HCT116 (cell line): Measurements from ENCODE around the gene CTRB2. TPM values are rescaled to one million over a fixed set of nuclear protein-coding genes. Genes with fewer than 3 reads are reported as not detected.
A peak's percentile ranks its signal among the peaks of the same experiment; 100 is the strongest.

Experiments used
- ATAC-seq: fragments of 200-7000 bp; cut with Tn5 transposase; 2 replicates; pipeline ENCODE4 v1.9.1; 2020; ENCODE audit warnings: mild to moderate bottlenecking, moderate library complexity
- BruUV-seq: library from RNA; stranded (reverse); fragments of 400-500 nt; replicated peaks from 2 replicates; lab custom pipeline; 2021; lab: Mats Ljungman, UMichigan
- CTCF ChIA-PET: fragments of 300-600 bp; sonication (Branson Sonifier 250); formaldehyde crosslinking; loops from one replicate; lab custom pipeline; 2021; ENCODE audit warnings: antibody characterized with exemption; lab: Charles Lee
- POLR2A ChIA-PET: fragments of 300-600, 350-600 bp; sonication (Branson Sonifier 250); formaldehyde crosslinking; loops from one replicate; lab custom pipeline; 2021; ENCODE audit warnings: antibody characterized with exemption; lab: Charles Lee
- RAD21 ChIA-PET, 2 experiments: fragments of 300-600 bp; sonication (Branson Sonifier 250); formaldehyde crosslinking; loops; one replicate each; lab custom pipeline; 2023; ENCODE audit warnings: low total read pairs in 2 of 2; ENCODE audit not compliant: uncharacterized antibody in 2 of 2, unreplicated experiment in 2 of 2, low non-redundant PET in 1 of 2; lab: Charles Lee
- DNase-seq: peaks from one replicate; pipeline ENCODE4 v3.0.0-alpha.2; 2010; ENCODE audit warnings: low read depth, low spot score
- H2AFZ ChIP-seq: fragments of 200-600 bp; shearing (Covaris generic), sonication (generic); 2 replicates; pipeline ENCODE4 v1.6.1; 2017; ENCODE audit warnings: low read depth, mixed run types, mixed read lengths, antibody characterized with exemption, low read length; ENCODE audit not compliant: poor library complexity, severe bottlenecking
- H3K27ac ChIP-seq: 2 replicates; pipeline ENCODE4 v1.5.1; 2012; ENCODE audit warnings: low read depth, low read length
- H3K27me3 ChIP-seq: fragments of 200-600 bp; sonication (generic); 2 replicates; pipeline ENCODE4 v1.6.1; 2016; ENCODE audit warnings: mixed run types, low read length, mixed read lengths; ENCODE audit not compliant: insufficient read depth
- H3K36me3 ChIP-seq, 2 experiments: fragments of 200-500 bp in 1 of 2; fragments of 200-600 bp in 1 of 2; sonication (Bioruptor generic) in 1 of 2; sonication (generic) in 1 of 2; 2 replicates each; pipeline versions ENCODE4 v1.5.1 to v1.6.1; 2014 to 2016; ENCODE audit warnings: low read length in 2 of 2, inconsistent platforms in 1 of 2, mixed read lengths in 1 of 2, mixed run types in 1 of 2; ENCODE audit not compliant: insufficient read depth in 2 of 2, control insufficient read depth in 1 of 2
- H3K4me1 ChIP-seq, 2 experiments: fragments of 200-600 bp in 1 of 2; sonication (generic) in 1 of 2; 2 replicates each; pipeline versions ENCODE4 v1.5.1 to v1.6.1; 2012 to 2017; ENCODE audit warnings: low read length in 2 of 2, inconsistent platforms in 1 of 2, mild to moderate bottlenecking in 1 of 2, mixed read lengths in 1 of 2, mixed run types in 1 of 2, moderate library complexity in 1 of 2; ENCODE audit not compliant: insufficient read depth in 2 of 2, control insufficient read depth in 1 of 2
- H3K4me2 ChIP-seq: fragments of 200-600 bp; sonication (generic); 2 replicates; pipeline ENCODE4 v1.6.1; 2017; ENCODE audit warnings: mixed run types, low read length, mixed read lengths
- H3K4me3 ChIP-seq, 2 experiments: fragments of 200-600 bp in 1 of 2; sonication (generic) in 1 of 2; replicated peaks in 1 of 2; 2 replicates each; pipeline ENCODE4 v1.5.1; 2011 to 2016; ENCODE audit warnings: low read length in 2 of 2, control low read depth in 1 of 2, low read depth in 1 of 2, mild to moderate bottlenecking in 1 of 2, mixed read lengths in 1 of 2, mixed run types in 1 of 2
- H3K79me2 ChIP-seq: fragments of 200-600 bp; sonication (generic); 2 replicates; pipeline ENCODE4 v1.6.1; 2017; ENCODE audit warnings: mild to moderate bottlenecking, mixed run types, low read length, moderate library complexity, mixed read lengths; ENCODE audit not compliant: insufficient read depth
- H3K9ac ChIP-seq: fragments of 200-600 bp; sonication (generic); 2 replicates; pipeline ENCODE4 v1.6.1; 2016; ENCODE audit warnings: low read length, mixed read lengths
- H3K9me2 ChIP-seq: fragments of 200-600 bp; sonication (generic), shearing (Covaris generic); 2 replicates; pipeline ENCODE4 v1.6.1; 2017; ENCODE audit warnings: mixed run types, mild to moderate bottlenecking, moderate library complexity; ENCODE audit not compliant: insufficient read depth
- H3K9me3 ChIP-seq, 2 experiments: fragments of 200-500 bp in 1 of 2; fragments of 200-600 bp in 1 of 2; sonication (Bioruptor generic) in 1 of 2; sonication (generic) in 1 of 2; 2 replicates each; pipeline ENCODE4 v1.6.1; 2014 to 2017; ENCODE audit warnings: low read length in 2 of 2, mixed read lengths in 2 of 2, inconsistent platforms in 1 of 2, low read depth in 1 of 2, mild to moderate bottlenecking in 1 of 2, mixed run types in 1 of 2, moderate library complexity in 1 of 2; ENCODE audit not compliant: control insufficient read depth in 1 of 2, insufficient read depth in 1 of 2
- H4K20me1 ChIP-seq: fragments of 200-600 bp; sonication (generic), shearing (Covaris generic); 2 replicates; pipeline ENCODE4 v1.6.1; 2017; ENCODE audit warnings: mixed run types, mild to moderate bottlenecking, moderate library complexity; ENCODE audit not compliant: insufficient read depth
- CEBPB ChIP-seq: IDR thresholded peaks from 2 replicates; pipeline ENCODE4 v1.6.1; 2012; ENCODE audit warnings: low read depth
- EGR1 ChIP-seq: IDR thresholded peaks from 2 replicates; pipeline ENCODE4 v1.6.1; 2012; ENCODE audit warnings: low read depth
- ELF1 ChIP-seq: IDR thresholded peaks from 2 replicates; pipeline ENCODE4 v1.6.1; 2012; ENCODE audit warnings: low read depth, borderline replicate concordance
- EZH2phosphoT487 ChIP-seq: fragments of 200-600 bp; IDR thresholded peaks from 2 replicates; pipeline ENCODE4 v1.6.1; 2018; ENCODE audit warnings: antibody characterized with exemption, borderline replicate concordance
- JUND ChIP-seq: IDR thresholded peaks from 2 replicates; pipeline ENCODE4 v1.6.1; 2012
- POLR2AphosphoS5 ChIP-seq: IDR thresholded peaks from 2 replicates; pipeline ENCODE4 v1.6.1; 2011; ENCODE audit warnings: mild to moderate bottlenecking, low read depth, low read length, moderate library complexity
- RAD21 ChIP-seq: IDR thresholded peaks from 2 replicates; pipeline ENCODE4 v1.6.1; 2012; ENCODE audit warnings: low read depth, mild to moderate bottlenecking
- SP1 ChIP-seq: IDR thresholded peaks from 2 replicates; pipeline ENCODE4 v1.6.1; 2012; ENCODE audit warnings: low read depth
- YY1 ChIP-seq: IDR thresholded peaks from 2 replicates; pipeline ENCODE4 v1.6.1; 2011; ENCODE audit warnings: low read length, low read depth, moderate library complexity, mild to moderate bottlenecking; ENCODE audit not compliant: insufficient replicate concordance; ENCODE audit errors: extremely low read depth
- ZFX ChIP-seq: fragments of 450-650 bp; IDR thresholded peaks from 2 replicates; pipeline ENCODE4 v1.6.1; 2017
- intact Hi-C: fragments of 100-400 bp; cut with micrococcal nuclease; formaldehyde crosslinking; loops from 2 replicates; pipeline ENCODE4 v1.10.0; 2022
- total RNA-seq: library from RNA; stranded (reverse); gene quantifications from one replicate; pipeline ENCODE4 v1.2.1, GENCODE V29; 2021; ENCODE audit not compliant: unreplicated experiment
- TF ChIP-seq, protein P1 (sequence below): IDR thresholded peaks from 2 replicates; pipeline ENCODE4 v1.6.1; 2012

Gene CTRB2
- total RNA-seq, 1 experiment from 2014 or later = 10.0 TPM

- CTCF ChIA-PET = interaction anchor here (1.1 to 1.9 kb wide), 4 partner anchors 13 to 218 kb away, joined by 3 to 12 read pairs (median 4); no protein-coding TSS in a partner anchor
- ATAC-seq (no peak), DNase-seq (no peak)
- Histone ChIP-seq H3K36me3 (peaks cover 2% of the 10 kb centered on the region in 2 experiments; a peak in 1 of 4 replicates), H3K4me3 (peak overlapping the region in 1 of 2 experiments; percentile 30; a peak in 1 of 4 replicates), H3K9me2 (no peaks in the 10 kb centered on the region), H3K27me3 (no peaks in the 10 kb centered on the region), H3K79me2 (peaks cover 84% of the 10 kb centered on the region), H4K20me1 (no peaks in the 10 kb centered on the region), H2AFZ (no peak overlapping the region), H3K9ac (peak overlapping the region; percentile 67), H3K9me3 (no peaks in the 10 kb centered on the region), H3K4me2 (peak overlapping the region; percentile 64), H3K4me1 (peaks cover 68 to 72% of the 10 kb centered on the region in 2 experiments), H3K27ac (peak overlapping the region; percentile 97)
- POLR2A ChIA-PET = interaction anchor here (1.5 to 2.0 kb wide), 2 partner anchors 21 to 59 kb away, joined by 3 to 10 read pairs; no protein-coding TSS in a partner anchor
- no peak for TF ChIP-seq EGR1
- no TSS peak for BruUV-seq
- intact Hi-C loops = no loop called here
- RAD21 ChIA-PET = interaction anchor here in 1 of 2 experiments (0.7 kb wide), 1 partner anchor 61 kb away, joined by 10 read pairs; no protein-coding TSS in a partner anchor
Measured at GRCh38 chr16:75246504-75247205, 39.7 kb upstream of the CTRB2 start.

- Histone ChIP-seq H3K79me2 (peaks cover 87% of the 10 kb centered on the region), H3K9me2 (no peaks in the 10 kb centered on the region), H3K27ac (peak overlapping the region; percentile 97), H3K9me3 (no peaks in the 10 kb centered on the region), H3K4me1 (peaks cover 68 to 69% of the 10 kb centered on the region in 2 experiments), H3K27me3 (no peaks in the 10 kb centered on the region), H3K36me3 (peaks cover 5 to 12% of the 10 kb centered on the region in 2 experiments; a peak in 2 of 4 replicates), H3K9ac (peak overlapping the region; percentile 67), H4K20me1 (no peaks in the 10 kb centered on the region), H3K4me3 (peak overlapping the region; percentile 7 to 30; a peak in 2 of 4 replicates), H3K4me2 (peak overlapping the region; percentile 64), H2AFZ (no peak overlapping the region)
- ChIA-PET RAD21 (interaction anchor here (0.7 to 1.8 kb wide), 6 partner anchors 11 to 152 kb away, joined by 3 to 5 read pairs (median 4); no protein-coding TSS in a partner anchor), POLR2A (interaction anchor here (0.7 to 2.0 kb wide), 5 partner anchors 11 to 548 kb away, joined by 3 to 10 read pairs (median 3); no protein-coding TSS in a partner anchor), CTCF (interaction anchor here (0.7 to 1.9 kb wide), 8 partner anchors 9 to 220 kb away, joined by 3 to 12 read pairs (median 3); no protein-coding TSS in a partner anchor)
- intact Hi-C loops = loop anchor here (1.0 kb wide), 1 partner anchor 140 kb away; no protein-coding TSS in a partner anchor
- peak; percentile 62; the same call in 1 of the 2 replicates for TF ChIP-seq ZFX
- TF ChIP-seq JUND = no peak
- TF ChIP-seq CEBPB = no peak
- TF ChIP-seq YY1 = no peak
- TF ChIP-seq, protein P1, sequence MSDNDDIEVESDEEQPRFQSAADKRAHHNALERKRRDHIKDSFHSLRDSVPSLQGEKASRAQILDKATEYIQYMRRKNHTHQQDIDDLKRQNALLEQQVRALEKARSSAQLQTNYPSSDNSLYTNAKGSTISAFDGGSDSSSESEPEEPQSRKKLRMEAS = no peak
- TF ChIP-seq RAD21 = no peak
- no peak for TF ChIP-seq EZH2phosphoT487
- no peak for TF ChIP-seq ELF1
- no peak for TF ChIP-seq SP1
- TF ChIP-seq POLR2AphosphoS5 = peak; percentile 40; the same call in 1 of the 2 replicates
- ATAC-seq = peak; percentile 77
- no peak for DNase-seq
- no TSS peak for BruUV-seq
Measured at GRCh38 chr16:75244844-75245758, 38.1 kb upstream of the CTRB2 start.
